Subcutaneous abdominal adipose tissue (tissue), 5 donors: ENCODE measurements around the gene UCP2.

Source experiments
- H3K27ac ChIP-seq: one replicate; pipeline ENCODE4 v1.7.0; 2013; ENCODE audit warnings: low read depth, mild to moderate bottlenecking, inconsistent platforms, low read length, moderate library complexity
- H3K27me3 ChIP-seq, 5 donors: one replicate each; pipeline ENCODE4 v1.7.0; 2013; ENCODE audit warnings: low read length in 5 of 5, inconsistent platforms in 1 of 5; ENCODE audit not compliant: control insufficient read depth in 5 of 5, insufficient read depth in 4 of 5
- H3K36me3 ChIP-seq, 5 donors: one replicate each; pipeline ENCODE4 v1.7.0; 2013; ENCODE audit warnings: low read length in 5 of 5; ENCODE audit not compliant: control insufficient read depth in 5 of 5, insufficient read depth in 5 of 5
- H3K4me1 ChIP-seq, 5 donors: one replicate each; pipeline ENCODE4 v1.7.0; 2013; ENCODE audit warnings: low read length in 5 of 5, mild to moderate bottlenecking in 3 of 5, moderate library complexity in 1 of 5; ENCODE audit not compliant: control insufficient read depth in 5 of 5, insufficient read depth in 5 of 5
- H3K4me3 ChIP-seq, 5 donors: one replicate each; pipeline ENCODE4 v1.7.0; 2013; ENCODE audit warnings: low read length in 5 of 5, low read depth in 1 of 5
- H3K9ac ChIP-seq, 5 donors: one replicate each; pipeline ENCODE4 v1.7.0; 2013; ENCODE audit warnings: low read length in 5 of 5, mild to moderate bottlenecking in 4 of 5, moderate library complexity in 3 of 5
- H3K9me3 ChIP-seq, 5 donors: one replicate each; pipeline ENCODE4 v1.7.0; 2013; ENCODE audit warnings: low read length in 5 of 5; ENCODE audit not compliant: control insufficient read depth in 5 of 5
- donor health status: healthy.
- donor health status: healthy.
- donor health status: healthy.
- donor health status: healthy.
- donor health status: healthy.

UCP2 gene

DNA sequence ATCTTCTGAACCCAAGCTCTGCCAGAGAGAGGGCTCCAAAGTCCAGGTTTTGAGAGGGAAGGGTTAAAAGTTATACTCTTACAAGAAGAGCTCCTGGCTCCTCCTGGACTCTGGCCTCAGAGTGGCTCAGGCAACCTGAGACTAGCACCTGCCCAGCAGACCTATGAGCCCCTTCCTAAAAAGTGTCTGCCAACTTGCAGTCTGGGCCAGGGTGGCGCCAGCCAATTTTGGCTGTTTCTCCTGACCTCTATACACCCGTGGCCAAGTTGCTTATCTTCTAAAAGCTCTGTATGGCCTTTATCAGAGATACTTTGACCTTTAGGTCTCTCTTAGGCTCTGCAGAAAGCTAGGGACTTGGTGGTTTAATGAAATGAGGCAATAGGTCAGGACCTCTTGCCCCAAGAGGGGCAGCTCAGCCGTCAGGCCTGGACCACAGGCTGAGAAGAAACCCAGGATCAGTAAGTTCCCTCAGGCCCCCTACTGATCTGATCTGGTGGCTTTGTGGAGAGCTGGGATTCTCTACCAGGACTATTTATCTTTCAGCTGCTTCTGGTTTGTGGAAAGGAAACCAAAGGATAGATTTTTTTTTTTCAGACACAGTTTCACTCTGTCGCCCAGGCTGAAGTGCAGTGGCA, 36.6 kb upstream of the UCP2 start:
- Histone ChIP-seq H3K27me3 (no peaks in the 10 kb centered on the region), H3K36me3 (peaks cover 0 to 7% (median 3%) of the 10 kb centered on the region in 5 donors), H3K4me1 (peaks cover 13 to 80% (median 40%) of the 10 kb centered on the region in 5 donors), H3K9me3 (no peaks in the 10 kb centered on the region), H3K4me3 (peak overlapping the region in 1 of 5 donors; percentile 37), H3K27ac (peak overlapping the region; percentile 99), H3K9ac (peak overlapping the region; percentile 6 to 74 (median 57))

DNA sequence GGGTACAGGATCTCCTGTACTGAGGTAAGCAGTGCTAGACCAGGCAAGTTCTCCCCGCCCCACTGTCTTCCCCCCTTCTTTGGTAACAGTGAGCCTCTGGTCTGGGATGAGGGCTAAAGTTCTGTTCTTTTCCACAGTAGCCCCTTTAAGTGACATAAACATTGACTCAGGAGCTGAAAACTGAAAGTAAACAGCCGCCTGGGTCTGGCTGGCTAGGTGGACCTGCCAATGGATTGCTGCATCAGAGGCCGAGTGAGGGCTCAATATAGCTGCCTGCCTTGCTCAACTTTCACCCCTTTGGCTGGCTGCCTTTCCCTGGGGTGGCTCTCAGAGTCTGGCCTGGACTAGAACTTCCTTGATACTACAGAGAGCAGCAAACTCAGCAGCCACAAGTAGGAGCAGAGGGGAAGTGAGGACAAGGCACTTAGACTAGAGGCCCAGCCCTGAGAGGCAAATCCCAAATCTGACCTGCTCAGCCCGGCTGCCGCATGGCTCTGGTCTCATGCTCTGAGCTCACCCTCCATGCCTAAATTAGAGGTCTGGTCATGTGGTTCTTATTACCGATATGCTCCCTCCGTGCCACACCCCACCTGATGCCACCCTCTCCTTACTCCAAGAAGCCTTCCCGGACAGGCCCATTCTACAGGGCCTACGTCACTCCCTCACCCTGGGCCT, 35.8 kb upstream of the UCP2 start:
- Histone ChIP-seq H3K9ac (peak overlapping the region; percentile 6 to 74 (median 57)), H3K27ac (peak overlapping the region; percentile 99)

DNA sequence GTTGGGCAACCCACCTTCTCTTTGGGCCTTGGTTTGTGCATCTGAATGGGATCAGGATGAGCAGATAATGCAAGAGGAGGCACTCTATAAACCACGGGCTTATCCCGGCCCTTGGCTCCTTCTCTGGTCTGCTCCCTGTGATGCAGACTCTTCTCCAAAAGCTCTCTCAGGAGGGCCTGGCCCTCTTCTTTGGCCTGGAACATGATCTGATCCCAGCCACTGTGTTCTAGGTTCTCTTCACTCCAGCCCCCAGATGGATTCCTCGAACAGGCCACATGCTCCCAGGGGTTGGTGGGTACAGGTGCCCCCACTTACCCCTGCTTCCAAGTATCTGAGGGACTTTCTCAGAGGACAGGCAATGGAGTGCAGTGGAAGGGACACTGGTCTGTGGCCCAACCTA, 35.0 kb upstream of the UCP2 start:
- H3K36me3 ChIP-seq, result peaks cover 0 to 10% (median 6%) of the 10 kb centered on the region in 5 donors
- H3K9me3 ChIP-seq, result no peaks in the 10 kb centered on the region
- peak overlapping the region; percentile 99 for H3K27ac ChIP-seq
- H3K4me3 ChIP-seq, result no peak overlapping the region
- peaks cover 13 to 70% (median 40%) of the 10 kb centered on the region in 5 donors for H3K4me1 ChIP-seq
- H3K27me3 ChIP-seq, result no peaks in the 10 kb centered on the region
- H3K9ac ChIP-seq, result no peak overlapping the region

More for the DNA sequence above, 35.8 kb upstream of the UCP2 start:
- H3K27me3 ChIP-seq, result no peaks in the 10 kb centered on the region
- peaks cover 13 to 77% (median 40%) of the 10 kb centered on the region in 5 donors for H3K4me1 ChIP-seq
- H3K36me3 ChIP-seq, result peaks cover 0 to 10% (median 6%) of the 10 kb centered on the region in 5 donors
- peak overlapping the region in 2 of 5 donors; percentile 22 to 37 for H3K4me3 ChIP-seq
- H3K9me3 ChIP-seq, result no peaks in the 10 kb centered on the region

DNA sequence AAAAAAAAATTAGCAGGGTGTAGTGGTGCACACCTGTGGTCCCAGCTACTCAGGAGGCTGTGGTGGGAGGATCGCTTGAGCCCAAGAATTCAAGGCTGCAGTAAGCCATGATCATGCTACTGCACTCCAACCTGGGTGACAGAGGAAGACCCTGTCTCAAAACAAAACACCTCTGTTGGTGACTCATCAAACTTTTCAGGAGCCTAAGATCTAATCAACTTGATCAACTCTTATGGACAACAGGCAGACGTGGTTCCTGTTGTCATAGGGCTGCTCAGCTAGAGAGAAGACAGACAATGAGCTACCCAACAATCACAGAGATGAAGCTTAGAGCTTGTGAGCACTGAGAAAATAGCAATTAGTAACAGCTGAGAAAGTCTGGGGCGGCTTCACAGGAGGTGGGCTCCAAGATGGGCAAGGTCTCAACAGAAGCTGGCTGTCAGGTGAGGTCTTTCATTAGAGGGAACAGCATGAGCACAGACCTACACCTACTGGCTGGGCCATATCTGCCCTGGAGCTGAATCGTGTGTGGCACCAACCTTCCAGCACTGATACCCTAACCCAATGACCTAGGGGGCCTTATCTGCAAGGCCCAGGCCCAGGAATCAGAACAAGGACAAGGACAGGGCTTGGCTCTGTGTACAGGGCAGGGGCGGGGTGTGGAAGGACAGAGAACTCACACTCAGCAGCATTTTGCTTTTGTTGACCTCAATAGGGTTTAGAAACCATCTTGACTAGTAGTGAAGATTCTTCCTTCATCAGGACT, 33.5 kb upstream of the UCP2 start:
- H3K27ac ChIP-seq, result no peak overlapping the region

DNA sequence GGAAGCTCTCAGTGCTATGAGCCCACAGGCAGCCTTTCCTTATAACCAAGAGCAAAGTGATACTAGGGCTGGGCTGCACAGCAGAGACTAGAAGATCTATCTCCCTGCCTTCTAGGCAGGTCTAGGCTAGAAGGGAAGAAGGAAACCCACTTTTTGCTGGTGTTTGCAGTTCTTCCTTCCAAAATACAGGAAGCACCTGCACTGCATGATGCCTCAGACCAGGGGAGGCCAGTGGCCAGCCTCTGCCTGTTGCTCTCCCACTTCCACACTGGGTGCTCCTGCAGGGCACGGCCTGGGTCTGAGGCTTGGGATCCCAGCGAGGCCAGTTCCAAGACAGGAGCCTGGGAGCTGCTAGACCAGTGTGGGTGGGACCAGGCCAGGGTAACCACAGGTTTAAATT, 32.2 kb upstream of the UCP2 start:
- H3K36me3 ChIP-seq, result peaks cover 0 to 13% (median 6%) of the 10 kb centered on the region in 5 donors
- no peak overlapping the region for H3K4me3 ChIP-seq
- H3K4me1 ChIP-seq, result peaks cover 21 to 68% (median 43%) of the 10 kb centered on the region in 5 donors
- no peak overlapping the region for H3K9ac ChIP-seq
- H3K27me3 ChIP-seq, result no peaks in the 10 kb centered on the region
- H3K9me3 ChIP-seq, result no peaks in the 10 kb centered on the region
- H3K27ac ChIP-seq, result no peak overlapping the region

More for the DNA sequence above, 33.5 kb upstream of the UCP2 start:
- no peak overlapping the region for H3K9ac ChIP-seq
- no peaks in the 10 kb centered on the region for H3K9me3 ChIP-seq
- H3K4me3 ChIP-seq, result no peak overlapping the region
- peaks cover 0 to 13% (median 6%) of the 10 kb centered on the region in 5 donors for H3K36me3 ChIP-seq
- H3K27me3 ChIP-seq, result no peaks in the 10 kb centered on the region
- peaks cover 18 to 67% (median 48%) of the 10 kb centered on the region in 5 donors for H3K4me1 ChIP-seq

DNA sequence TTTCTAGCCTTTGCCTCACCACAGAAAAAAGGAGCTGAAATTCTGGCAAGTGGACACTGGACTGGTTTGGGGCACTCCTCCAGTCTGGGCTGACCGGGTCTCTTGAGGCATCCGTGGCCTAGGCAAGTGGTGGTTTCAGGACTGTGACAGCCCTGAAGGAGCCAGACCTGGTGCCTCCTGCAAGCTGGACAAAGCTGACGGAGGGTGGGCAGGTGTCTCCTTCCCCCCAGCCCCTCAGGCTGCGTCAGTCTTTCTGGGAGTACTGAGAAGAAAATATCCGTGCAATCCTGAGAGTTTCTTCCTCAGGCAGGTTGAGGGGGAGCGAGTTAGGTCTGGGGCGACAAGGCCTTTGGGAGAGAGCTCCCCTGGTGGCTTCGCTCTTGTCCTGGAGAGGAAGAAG, 30.5 kb upstream of the UCP2 start:
- Histone ChIP-seq H3K9ac (no peak overlapping the region), H3K27ac (no peak overlapping the region), H3K36me3 (peaks cover 0 to 13% (median 6%) of the 10 kb centered on the region in 5 donors), H3K4me3 (no peak overlapping the region), H3K4me1 (peaks cover 9 to 63% (median 26%) of the 10 kb centered on the region in 5 donors), H3K27me3 (no peaks in the 10 kb centered on the region), H3K9me3 (no peaks in the 10 kb centered on the region)

DNA sequence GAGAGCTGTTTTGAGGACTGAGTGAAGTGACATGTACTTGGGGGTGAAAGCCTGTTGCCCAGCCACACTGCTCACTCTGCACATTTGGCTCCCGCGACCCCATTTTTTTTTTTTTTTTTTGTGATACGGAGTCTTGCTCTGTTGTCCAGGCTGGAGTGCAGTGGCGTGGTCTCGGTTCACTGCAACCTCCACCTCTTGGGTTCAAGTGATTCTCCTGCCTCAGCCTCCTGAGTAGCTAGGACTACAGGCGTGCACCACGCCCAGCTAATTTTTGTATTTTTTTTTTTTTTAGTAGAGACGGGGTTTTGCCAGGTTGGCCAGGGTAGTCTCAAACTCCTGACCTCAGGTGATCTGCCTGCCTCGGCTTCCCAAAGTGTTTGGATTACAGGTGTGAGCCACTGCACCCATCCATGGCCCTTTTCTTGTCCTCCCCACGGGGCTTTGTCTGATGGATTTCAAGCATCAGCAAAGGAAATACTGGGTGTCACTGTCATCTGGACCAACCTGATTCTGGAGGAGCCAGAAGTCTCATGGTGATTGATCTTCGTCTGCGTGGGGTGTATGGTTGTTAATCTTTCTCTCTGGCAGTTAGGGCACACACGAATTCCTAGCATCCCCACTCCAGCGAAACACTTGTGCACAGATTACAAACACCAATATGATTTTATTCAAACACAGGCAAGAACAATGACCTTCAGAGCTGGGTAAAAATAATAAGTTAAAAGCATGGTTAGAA, 29.6 kb upstream of the UCP2 start:
- no peak overlapping the region for H3K9ac ChIP-seq
- no peaks in the 10 kb centered on the region for H3K9me3 ChIP-seq
- peaks cover 8 to 54% (median 19%) of the 10 kb centered on the region in 5 donors for H3K4me1 ChIP-seq
- peaks cover 0 to 13% (median 6%) of the 10 kb centered on the region in 5 donors for H3K36me3 ChIP-seq
- H3K27ac ChIP-seq, result no peak overlapping the region
- no peak overlapping the region for H3K4me3 ChIP-seq
- H3K27me3 ChIP-seq, result no peaks in the 10 kb centered on the region

DNA sequence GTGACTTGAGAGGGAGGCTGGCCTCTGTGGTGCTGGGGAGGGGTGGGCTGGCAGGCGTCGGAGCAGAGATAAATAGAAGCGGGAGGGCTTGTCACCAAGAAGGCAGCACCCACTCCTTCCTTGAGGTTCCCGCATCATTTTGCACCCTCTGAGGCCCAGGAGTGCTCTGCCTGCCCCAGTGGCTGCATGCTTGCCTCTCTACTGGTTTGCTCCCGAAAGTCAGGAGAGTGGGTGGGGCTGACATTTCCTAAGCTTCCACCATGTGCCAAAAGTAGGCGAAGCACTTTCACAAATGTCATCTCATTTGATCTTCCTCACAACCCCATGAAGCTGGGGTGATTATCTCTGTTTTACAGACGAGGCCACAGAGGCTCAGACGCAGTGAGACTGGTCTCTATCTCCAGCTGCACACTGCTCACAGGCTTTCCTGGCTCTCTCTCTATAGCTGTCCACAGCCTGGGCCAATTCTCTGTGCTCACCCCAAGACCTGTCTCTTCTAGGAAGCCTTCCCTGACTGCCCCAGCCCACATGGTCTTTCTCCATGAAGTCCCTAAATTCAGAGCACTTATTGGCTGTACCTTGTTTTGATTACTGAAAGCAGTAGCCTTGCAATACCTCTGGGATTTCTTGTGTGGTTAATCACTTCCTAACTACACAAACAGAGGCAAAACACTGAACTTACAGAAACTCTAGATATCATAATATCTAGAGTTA, 28.9 kb upstream of the UCP2 start:
- H3K27ac ChIP-seq, result no peak overlapping the region

More for the DNA sequence above, 28.9 kb upstream of the UCP2 start:
- H3K9ac ChIP-seq, result no peak overlapping the region
- no peaks in the 10 kb centered on the region for H3K27me3 ChIP-seq
- peaks cover 8 to 49% (median 19%) of the 10 kb centered on the region in 5 donors for H3K4me1 ChIP-seq
- H3K36me3 ChIP-seq, result peaks cover 0 to 13% (median 4%) of the 10 kb centered on the region in 5 donors
- H3K9me3 ChIP-seq, result no peaks in the 10 kb centered on the region
- H3K4me3 ChIP-seq, result no peak overlapping the region
